GM18526 (cell line): ENCODE results near the gene EMP2.

Experiments used
- POLR2A ChIP-seq: IDR thresholded peaks from 3 replicates; pipeline ENCODE4 v1.6.1; 2011; ENCODE audit not compliant: insufficient read length; ENCODE audit errors: extremely low read depth

EMP2 gene

DNA sequence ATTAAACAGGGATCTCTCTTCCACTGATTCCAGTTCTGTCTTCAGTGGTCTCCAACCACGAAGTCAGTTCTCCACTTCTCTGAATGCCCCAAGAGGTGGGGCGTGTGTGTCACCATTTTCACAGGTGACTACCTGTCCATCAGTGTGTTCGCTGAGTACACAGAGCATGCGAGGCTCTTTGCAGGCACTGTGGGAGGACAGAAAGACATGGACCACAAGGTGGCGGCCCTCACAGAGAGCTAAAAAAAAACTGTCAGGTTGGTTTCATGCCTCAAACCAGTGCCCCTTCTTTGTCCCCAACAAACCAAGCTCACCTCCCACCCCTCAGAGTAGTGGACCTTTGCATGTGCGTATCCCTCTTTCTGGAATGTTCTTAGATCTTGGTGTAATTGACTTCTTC lies 13.8 kb downstream of the EMP2 start:
- TF ChIP-seq POLR2A = no peak

DNA sequence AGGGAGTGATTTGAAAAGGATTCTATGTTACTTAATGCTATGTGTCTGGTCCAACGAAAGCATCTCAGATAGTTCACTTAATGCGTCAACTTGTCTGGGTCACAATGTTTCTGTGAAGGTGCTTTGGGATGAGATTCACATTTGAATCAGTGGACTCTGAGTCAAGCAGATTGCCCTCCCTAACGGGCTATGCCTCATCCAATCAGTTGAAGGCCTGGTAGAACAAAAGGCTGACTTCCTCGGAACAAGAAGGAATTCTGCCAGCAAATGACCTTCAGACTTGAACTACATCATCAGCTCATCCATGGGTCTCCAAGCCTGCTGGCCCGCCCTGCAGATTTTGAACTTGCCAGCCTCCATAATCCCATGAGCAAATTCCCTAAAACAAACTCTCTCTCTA lies 15.2 kb downstream of the EMP2 start:
- TF ChIP-seq POLR2A = no peak

GRCh38 chr16:10564591-10564990 lies 15.8 kb downstream of the EMP2 start:
- no peak for TF ChIP-seq POLR2A

GRCh38 chr16:10562361-10562899 lies 18.0 kb downstream of the EMP2 start:
- no peak for TF ChIP-seq POLR2A

- no peak for TF ChIP-seq POLR2A
Measured at GRCh38 chr16:10561425-10561824, 19.0 kb downstream of the EMP2 start.

GRCh38 chr16:10561001-10561400 lies 19.4 kb downstream of the EMP2 start:
- no peak for TF ChIP-seq POLR2A

- no peak for TF ChIP-seq POLR2A
Measured at GRCh38 chr16:10558746-10559641, 21.4 kb downstream of the EMP2 start.

GRCh38 chr16:10558305-10558704 lies 22.1 kb downstream of the EMP2 start:
- TF ChIP-seq POLR2A = no peak

GRCh38 chr16:10557750-10558149 lies 22.6 kb downstream of the EMP2 start:
- no peak for TF ChIP-seq POLR2A

- no peak for TF ChIP-seq POLR2A
Measured at GRCh38 chr16:10556236-10556635, 24.2 kb downstream of the EMP2 start.

DNA sequence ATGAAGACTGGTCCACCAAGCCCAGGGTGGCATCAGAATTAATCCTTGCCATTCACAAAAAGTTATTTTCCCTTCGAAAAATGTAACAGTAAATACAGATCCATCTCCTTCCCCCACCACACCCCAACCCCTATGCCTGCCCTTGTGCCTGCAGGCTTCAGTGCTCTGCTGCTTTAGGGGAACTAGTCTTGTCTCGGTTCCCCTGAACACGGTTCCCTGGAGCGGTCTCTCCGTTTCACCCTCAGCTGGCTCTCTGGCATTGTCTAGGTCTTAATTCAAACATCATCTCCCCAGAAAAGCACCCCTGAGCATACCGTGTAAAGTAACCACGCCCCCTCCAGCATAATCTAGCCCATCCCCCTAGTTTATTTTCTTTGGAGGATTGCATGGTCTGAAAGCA lies 25.8 kb downstream of the EMP2 start:
- TF ChIP-seq POLR2A = no peak

DNA sequence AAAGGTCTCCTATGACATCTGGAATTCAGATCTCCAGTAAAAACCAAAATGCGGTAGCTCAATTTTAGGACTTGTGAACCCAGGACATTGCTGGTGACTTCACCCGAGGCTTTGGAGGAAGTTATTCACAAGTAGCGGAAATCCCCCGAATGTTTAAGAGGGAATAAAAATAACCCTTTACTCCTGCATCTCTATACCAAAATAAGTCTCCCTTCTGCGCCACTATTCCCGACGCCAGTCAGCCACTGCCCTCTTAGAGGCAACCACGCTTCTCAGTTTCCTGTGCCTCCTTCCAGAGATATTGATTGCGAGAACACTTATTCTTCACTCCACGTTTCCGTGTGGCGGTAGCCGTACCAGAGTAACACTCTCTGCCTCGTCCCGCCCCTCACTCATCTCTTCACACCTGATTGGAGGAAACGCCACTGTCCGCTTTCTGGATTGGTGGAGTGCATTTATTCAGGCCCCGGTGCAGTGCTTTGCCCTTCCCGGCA lies 27.4 kb downstream of the EMP2 start:
- peak; percentile 30 for TF ChIP-seq POLR2A

GRCh38 chr16:10552281-10552680 lies 28.1 kb downstream of the EMP2 start:
- no peak for TF ChIP-seq POLR2A

DNA sequence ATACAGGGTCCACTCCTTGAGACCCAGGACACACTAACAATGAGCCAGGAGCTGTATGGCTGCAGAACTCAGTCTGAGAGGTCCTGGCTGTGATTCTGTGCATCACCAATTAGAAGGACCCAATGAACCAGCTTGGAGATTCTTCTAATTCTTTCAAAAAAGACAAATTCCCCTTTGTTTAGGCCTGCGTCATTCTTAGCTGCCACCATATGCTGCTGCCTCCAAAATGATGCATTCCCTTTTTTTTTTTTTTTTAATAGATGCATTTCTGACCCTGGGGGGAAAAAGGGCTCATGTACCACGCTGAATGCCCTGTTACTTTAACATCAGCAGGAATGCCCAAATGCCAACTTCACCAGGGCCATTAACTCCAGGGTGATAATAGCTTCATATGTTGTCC lies 28.5 kb downstream of the EMP2 start:
- TF ChIP-seq POLR2A = no peak

DNA sequence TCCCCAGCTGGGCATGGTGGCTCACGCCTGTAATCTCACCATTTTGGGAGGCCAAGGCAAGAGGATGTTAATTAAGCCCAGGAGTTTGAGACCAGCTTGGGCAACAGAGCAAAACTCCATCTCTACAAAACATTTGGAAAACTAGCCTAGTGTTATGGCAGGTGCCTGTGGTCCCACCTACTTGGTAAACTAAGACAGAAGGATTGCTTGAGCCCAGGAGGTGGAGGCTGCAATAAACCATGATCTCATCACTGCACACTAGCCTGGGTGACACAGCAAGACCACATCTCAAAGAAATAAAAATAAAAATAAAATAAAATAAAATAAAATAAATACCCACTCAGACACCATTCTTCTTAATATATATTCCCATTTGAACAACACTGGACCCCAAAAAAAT lies 32.0 kb downstream of the EMP2 start:
- TF ChIP-seq POLR2A = no peak

DNA sequence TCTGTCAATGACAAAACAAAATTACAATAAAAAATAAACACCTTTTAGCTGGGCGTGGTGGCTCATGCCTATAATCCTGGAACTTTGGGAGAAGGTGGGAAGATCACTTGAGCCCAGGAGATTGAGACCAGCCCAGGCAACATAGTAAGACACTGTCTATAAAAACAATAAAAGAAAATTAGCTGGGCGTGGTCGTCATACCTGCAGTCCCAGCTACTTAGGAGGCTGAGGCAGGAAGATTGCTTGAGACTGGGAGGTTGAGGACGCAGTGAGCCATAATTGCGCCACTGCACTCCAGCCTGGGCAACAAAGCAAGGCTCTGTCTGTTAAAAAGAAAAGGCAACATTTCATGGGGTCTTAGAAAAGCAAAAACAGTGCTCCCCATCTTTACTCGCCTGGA lies 32.7 kb downstream of the EMP2 start:
- no peak for TF ChIP-seq POLR2A
